ENCODE results near the gene ELMO1.

The ELMO1 gene

DNA sequence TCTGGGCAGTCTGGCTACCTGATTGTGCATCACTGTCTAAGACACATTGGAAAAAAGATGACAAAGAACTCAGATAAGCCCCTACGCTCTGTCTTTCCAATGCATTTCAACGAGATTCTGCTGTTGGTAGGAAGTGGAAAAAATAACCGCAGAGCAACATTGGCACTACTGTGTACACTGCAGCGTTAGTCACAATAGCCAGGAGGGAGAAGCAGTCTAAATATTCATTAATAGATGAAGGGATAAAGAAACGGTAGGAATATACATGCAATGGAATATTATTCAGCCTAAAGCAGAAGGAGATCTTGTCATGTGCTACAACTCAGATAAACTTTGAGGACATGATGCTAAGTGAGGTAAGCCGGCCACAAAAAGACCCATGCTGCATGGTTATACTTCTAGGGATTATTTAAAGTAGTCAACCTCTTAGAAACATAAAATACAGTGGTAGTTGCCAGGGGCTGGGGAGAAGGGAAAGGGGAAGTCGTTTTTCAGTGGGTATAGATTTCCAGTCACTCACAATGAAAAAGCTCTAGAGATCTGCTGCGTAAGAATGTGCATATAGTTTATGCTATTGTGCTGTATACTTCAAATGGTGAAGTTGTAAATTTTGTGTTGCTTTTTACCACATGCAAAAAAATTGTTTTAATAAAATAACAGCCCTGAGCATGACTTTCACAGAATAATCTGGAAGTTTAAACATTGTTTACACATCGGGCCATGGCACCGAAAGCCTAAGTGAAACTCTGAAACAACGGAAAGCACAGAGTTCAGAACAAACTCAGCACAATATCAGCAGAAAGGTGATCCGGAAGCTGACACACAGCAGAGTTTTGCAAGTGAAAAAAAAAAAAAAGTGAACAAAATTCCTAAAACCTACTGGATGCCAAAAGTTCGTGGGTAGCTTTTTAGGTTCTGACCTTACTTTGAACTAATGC, 40.1 kb downstream of the ELMO1 start:
- no peak for DNase-seq (ENCODE audit: low read depth)

DNA sequence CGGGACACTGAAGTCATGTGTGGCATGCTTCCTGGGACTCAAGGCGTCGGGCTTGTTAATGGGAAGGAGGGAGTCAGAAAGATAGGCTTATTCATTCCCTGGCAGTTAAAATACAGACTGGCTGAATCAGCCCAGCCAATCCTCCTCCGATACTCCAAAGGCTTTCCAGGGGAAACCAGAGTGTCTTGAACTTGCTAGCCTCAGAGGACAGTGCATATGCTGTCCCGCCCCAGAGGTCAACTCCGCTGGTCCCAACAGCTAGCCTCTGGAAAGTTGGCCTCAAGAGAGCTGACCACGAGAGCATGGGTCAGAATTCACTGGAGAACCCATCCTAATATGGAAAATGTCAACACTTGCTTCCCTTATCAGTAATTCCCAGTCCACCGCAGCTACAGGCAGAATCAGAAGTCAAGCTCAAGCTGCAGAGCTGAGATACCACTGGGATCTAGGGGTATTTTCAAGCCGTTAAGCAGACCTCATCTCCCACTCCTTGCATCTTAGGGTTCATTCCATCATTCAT, 43.0 kb downstream of the ELMO1 start:
- DNase-seq (ENCODE audit: low read depth), result no peak

DNA sequence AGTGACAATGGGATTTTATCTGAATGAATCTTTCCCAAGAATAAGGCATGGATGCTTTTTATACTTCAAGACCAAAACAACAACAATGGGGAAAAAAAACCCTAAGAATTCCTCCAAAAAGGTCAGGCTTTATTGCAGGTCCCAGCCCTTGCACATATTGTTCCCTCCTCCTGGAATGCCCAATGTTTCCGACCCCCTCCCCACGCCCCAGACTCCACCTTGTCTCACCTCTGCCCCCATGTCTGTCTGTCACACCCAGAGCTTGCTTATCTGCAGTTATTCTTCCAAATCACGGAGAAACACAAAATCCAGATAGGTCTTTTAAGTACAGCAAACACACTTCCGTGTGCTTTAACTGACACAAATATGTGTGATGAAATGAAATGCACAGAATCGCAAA, 43.5 kb downstream of the ELMO1 start:
- no peak for DNase-seq (ENCODE audit: low read depth)

DNA sequence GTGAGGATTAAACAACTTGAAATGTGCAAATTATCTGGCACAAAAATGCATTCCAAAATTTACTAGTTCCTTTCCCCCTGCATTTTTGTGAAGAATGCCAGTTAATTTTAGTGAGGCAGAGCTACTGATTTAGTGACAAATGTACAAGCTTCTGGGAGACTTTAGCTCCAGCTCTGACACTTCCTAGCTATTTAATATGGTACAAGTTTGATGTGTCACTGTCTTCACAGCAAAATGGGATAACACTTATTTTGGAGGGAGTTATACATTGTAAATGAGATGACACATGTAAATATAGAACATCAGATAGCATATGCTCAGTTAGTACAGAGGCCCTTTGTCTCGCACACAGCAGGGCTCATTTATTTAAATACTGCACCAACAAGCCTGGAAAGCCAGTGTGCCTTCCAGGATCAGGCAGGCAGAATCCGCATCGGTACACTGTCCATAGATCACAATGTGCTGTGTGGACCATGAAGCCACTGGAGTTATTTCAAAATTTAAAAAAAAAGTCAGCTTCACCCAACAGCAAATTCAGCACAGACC, 48.7 kb downstream of the ELMO1 start:
- no peak for DNase-seq (ENCODE audit: low read depth)

DNA sequence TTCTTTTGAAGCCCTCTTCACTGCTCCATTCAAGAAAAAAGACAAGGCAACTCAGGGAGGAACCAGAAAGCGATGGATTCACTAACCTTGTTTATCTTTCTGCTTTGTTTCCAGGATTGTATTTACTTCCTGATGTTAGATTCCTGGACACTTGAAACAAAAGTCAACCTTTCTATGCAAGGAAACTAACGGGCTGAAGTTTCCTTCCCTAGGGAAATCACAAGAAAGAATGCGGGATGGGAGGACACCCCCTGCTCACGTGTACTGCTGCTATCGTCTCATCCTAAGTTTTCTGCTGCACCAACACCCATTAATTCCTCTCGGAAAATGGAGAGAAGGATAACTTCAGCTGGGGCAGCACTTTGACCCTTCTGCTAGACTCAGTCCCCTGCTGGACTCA, 50.3 kb downstream of the ELMO1 start:
- DNase-seq (ENCODE audit: low read depth), result no peak

DNA sequence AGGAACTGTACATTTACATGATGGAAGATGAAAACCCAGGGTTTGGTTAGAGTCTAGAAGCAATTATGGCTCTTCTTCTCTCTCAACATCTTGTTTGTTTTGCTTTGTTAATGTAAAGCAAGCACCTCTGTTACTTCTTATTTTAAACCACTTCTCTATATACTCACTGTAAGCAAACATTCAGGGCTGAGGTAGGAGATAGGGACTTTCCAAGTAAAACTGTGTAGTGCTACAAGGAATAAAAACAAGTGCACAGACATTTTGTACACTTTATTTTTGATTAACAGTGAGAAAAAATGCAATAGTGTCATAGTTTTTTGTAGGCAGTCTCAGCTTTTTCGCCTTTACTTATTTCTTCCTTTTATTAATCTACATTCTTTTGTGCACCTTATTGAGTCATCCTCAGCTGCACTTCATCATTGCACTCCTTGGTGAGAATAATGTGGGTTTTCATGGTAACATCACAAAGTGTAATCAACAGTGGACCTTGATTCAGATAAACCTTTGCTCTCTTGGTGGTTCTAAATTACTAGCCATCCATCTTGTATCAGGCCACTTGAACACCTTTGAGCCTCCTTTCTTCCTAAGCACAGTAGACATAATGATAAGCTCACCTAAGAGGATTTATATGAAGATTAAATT, 52.9 kb downstream of the ELMO1 start:
- DNase-seq (ENCODE audit: low read depth), result no peak

DNA sequence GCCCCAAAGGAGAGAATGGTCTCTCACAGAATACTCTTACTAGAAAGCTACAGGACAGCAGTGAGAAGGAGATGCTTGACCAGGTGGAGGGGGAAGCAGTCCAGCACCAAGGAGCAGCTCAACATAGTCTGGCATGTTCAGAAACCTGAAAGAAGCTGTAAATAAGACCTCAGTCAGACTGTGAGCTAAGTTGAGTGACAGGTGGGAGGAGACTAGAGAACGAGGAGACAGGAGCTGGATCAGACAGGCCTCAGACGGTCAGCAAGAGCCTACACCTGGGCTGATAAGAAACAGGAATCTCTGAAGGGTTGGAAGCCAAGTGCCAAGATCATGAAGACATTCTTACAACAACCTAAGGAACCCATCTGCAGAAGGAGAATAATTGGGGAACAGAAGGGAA, 54.5 kb downstream of the ELMO1 start:
- DNase-seq (ENCODE audit: low read depth), result no peak

DNA sequence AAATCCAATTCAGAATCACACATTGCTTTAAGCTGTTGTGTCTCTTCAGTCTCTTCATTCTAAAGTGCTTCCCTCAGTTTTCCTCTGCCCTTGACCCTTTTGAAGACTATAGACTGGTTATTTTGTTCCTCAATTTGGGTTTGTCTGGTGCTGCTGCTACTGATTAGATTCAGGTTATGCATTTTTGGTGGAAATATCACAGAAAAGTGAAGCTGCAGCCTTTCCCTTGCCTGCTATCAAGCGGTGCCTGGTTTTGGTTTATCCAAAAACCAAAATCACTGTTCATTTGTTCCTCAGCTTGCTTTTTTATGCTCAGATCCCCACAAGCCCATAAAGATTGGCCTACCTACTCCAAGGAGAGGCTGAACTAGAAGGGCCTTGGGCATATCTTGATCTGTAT, 55.2 kb downstream of the ELMO1 start:
- no peak for DNase-seq (ENCODE audit: low read depth)

DNA sequence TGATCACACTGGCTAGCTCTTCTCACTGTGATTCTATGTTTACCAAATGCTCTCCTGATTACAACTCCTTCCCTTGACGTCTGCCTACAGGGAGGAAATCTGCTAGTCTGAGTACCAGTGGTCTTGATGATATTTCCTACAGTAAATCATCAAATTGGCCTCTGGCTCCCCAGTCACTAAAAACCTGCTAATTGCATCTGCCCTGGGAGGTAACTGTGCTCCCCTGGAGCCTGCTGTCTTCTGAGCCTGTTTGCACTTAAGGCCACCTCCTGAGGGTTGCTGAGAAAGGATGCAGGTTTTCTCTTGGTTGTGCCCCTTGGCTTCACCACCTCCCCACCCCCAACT, 56.0 kb downstream of the ELMO1 start:
- no peak for DNase-seq (ENCODE audit: low read depth)

DNA sequence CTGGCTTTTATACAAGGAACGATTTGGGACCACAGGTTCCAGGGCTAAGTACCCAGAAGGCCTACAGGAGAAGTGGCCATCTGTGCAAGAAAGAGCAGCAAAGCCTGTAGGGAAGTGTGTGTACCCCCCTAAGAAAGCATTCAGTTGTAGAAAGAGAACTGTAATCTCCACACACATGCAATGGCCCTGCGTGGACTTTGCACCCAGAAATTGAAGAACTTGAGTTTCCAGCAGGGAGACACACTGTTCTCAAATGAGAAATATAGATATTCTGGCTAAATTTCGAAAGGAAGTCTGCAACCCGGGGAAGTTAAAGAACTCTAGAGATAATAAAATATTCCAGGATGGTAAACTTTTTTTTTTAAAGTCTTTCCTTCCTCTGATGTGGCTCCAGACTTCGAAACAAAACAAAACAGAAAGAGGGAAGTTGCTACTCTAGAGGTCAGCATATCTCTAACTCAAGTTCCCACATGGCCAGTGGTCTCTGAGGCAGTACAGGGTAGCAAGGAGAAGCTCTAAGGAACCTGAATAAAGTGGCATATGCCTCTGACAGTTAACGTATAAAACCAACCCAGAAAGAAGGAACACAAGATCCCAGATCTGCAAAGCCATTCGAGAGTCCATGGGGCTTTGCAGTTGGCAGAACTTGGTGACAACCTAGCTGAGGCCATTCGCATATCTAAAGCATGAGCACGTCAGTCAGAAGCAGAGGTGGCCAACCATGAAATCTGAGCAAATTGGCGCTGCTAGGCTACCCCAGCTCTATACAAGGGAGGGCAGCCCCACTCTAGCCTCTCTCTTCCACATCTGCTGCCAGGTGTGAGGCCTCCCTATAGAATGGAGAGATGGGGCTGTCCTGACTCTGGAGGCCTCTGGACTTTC, 56.6 kb downstream of the ELMO1 start:
- DNase-seq (ENCODE audit: low read depth), result no peak

DNA sequence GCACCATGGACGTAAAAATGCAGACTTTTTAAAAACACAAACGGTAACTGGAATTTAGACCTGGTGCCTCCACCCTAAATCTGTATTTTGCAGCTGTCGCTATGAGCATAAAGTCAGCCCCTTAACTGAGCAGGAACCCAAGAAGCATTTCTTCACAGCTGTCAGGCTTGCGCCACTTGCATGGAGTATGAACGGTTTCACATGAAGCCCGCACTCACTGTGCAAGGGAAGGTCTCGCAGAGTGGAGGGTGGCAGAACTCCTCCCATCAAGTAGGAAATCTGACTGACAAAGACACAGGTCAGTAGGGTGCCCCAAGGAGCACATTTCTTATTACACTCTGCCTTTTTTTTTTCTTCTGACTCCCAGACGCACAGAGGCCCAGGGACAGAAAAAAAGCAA, 58.5 kb downstream of the ELMO1 start:
- DNase-seq (ENCODE audit: low read depth), result no peak

DNA sequence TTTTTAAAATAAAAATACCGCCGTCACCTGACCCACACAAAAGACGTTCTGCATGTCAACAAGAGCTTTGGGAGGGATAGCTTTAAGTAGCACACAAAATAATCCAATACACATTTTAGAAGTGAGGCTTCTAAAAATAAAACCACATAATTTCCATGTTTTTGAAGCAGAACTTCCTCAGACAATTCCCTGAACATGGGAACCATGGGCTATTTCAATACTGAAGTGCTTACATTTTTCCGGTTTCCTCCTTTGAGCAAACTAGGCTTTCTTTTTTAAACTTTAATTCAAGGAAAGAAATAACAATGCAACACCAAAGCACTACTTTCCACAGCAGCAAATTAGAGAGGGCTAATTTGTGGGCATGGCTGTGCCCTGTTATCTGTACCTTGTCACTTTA, 59.9 kb downstream of the ELMO1 start:
- no peak for DNase-seq (ENCODE audit: low read depth)

DNA sequence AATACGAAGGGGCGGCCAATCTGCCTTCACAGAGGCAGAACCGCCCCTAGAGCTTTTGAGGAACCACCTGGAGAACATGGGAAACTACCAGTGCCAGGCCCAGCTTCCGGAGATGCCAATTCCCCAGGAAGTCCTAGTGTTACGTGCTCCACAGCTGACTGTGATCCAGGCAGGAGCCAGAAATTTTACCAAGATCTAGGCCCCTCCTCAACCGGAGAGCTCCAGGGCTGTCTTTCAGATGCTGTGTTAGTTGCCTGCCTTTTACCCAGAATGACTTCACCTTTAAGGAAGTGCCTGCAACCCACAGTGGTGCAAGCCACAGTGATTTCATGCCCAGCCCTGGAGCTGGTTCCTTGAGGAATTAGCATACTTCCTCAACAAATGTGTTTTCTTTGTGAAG, 62.9 kb downstream of the ELMO1 start:
- DNase-seq (ENCODE audit: low read depth), result no peak

DNA sequence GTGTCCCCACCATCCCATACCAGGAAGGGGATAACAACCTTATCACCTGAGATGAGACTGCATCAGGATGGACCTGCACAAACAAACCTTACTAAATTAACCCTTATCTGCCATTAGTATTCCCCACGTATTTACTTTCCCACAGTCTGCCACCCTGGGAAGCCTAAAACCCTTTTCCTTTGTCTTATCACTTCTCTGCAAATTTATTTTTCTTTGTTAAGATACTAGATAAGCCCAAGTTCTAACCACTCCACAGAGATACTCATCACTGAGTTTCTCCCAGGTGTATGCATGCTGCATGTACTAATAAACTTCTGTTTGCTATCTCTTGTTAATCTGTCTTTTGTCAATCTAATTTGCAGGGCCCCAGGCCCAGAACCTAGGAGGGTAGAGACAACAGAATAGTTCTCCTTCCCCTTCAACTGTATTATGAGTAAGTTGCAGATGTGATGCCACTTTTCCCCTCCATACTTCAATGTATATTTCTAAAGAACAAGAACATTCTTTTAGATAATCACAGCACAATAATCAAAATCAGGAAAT, 66.0 kb downstream of the ELMO1 start:
- no peak for DNase-seq (ENCODE audit: low read depth)

DNA sequence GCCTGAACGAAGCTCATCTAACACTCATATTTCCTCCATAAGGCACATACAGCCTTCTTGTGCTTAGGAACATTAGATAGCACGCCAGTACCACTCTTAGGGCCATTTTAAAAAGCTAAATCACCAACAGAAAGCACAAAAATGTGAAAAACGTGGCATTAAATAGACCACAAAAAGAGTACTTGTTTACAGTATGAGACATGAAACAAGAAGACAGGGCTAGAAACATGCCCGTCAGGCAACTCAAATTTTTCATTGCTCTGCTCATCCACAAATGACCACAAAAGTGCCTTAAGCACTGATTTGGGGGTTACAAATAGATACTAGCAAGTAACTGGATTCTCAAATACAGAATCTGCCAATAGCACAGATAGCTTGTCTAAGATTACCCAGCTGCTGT, 67.8 kb downstream of the ELMO1 start:
- no peak for DNase-seq (ENCODE audit: low read depth)

DNA sequence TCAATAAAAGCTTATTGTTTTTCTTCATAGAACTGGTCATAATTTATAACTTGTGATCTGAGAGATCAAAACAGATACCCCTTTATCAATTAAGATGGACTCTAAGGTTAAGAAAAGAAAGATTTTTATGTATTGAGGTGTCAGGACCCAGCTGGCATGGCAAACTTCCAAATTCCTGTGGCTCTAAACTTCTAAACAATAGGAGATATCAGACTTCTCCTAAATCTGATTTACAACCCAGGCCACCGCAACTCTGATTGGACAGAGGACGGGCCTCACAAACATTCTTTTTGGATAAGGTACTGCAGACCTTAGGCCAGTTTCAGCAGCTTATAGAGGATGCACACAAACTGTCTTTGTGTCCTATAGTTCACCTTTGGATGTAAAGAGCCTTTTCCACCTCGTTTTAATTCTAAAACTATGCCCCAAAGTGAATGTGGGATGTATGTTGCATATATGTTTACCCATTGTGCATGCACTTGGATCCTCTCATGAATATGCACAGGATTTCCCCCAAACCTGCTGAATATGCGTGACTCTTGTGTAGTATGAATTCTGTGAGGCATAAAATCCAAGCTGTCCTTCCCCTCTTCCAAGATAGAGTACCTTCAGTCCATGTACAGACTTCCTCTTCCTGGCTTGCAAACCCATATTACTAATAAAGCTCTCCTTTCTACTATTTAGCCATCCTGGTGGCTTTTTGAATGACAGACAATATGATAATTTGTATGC, 69.0 kb downstream of the ELMO1 start:
- no peak for DNase-seq (ENCODE audit: low read depth)

DNA sequence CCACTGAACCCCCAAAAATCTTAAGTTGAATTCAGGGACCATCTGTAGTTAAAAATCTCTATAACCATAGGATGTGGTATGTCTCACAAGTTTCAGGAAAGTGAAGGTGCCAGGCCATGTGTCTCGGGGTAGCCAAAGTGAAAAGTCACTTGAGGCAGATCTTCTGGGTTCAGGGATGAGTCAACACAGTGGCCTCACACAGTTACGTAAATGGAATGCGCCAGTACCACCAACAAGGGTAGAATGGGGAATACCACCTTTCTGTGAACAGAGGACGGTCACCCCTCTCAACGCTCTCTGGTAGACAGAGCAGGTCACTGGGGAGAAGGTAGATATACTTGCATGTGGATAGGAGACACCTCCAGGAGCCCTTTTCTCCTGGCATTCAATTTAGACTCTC, 71.4 kb downstream of the ELMO1 start:
- DNase-seq (ENCODE audit: low read depth), result no peak

DNA sequence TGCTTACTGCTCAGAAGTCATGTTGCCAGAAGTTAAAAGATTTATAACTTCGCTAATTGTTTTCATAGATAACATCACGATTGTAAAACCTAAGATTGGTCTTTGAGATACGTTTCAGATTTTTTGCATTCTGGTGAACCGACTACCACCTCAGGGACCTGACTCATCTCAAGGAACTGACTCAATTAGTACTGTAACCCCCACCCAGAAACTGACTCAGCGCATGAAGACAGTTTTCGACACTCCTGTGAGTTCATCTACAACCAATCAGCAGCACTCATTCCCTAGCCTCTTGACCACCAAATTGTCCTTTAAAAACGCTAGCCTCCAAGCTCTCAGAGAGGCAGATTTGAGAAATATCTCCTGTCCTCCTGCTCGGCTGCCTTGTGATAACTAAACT, 72.3 kb downstream of the ELMO1 start:
- no peak for DNase-seq (ENCODE audit: low read depth)

DNA sequence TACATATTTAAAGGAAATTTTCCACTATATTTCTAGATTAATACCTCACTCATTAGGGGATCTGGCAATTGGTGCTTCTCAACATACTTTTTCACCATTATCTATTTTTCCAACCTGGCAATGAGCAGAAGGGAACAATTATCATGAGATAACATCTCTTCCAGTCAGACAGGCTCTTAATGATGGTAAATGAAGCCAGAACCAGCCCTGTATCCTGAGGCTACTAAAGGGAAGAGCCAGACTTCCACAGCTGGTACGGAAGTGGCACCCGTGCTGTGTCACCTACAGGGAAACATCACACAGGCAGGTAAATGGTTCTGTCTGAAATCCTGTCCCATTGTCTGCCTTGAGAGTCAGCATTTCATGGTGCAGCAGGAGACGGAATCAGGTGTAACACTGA, 75.9 kb downstream of the ELMO1 start:
- no peak for DNase-seq (ENCODE audit: low read depth)

DNA sequence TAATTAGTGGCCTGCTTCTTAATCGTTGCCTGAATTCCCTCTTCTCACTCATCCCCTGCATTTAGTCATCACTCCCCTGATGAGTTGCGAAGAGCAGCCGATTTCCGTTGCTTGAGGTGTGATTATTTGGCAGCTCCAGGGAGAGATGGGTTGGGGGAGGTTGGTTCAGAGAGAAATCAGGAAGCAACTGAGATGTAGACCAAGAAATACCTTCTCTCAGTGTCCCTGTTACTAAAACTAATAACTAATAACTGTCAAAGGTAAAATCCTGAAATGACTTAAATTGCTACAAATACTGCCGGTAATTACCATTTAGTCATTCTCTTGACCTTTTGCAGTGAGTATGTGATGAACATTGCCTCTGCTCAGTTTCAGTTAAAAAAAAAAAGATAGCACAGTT, 76.9 kb downstream of the ELMO1 start:
- no peak for DNase-seq (ENCODE audit: low read depth)

DNA sequence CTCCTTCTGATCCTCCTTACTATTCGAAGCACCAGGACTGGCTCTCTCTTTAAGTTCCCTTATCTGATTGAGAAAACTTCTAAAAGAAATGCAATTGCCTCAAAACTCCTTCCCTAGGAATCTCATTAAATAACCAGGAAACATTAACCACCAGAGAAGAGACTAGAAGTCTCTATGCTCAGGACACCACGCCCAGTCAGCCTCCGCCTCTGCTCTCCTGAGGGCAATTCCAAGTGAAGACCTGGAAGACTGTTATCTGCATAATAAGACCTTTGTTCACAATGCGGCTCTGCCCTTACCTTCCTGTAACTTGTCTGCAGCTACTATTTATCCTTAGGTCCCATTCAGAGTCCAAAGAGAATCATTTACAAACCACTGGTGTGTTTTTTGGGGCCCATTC, 78.8 kb downstream of the ELMO1 start:
- DNase-seq (ENCODE audit: low read depth), result no peak

Measured in stimulated activated CD8-positive, alpha-beta memory T cell treated with anti-CD3 and anti-CD28 coated beads, Interleukin-4, amount 100 ng/mL, for 24 hours (primary cell).